Thymus (tissue), 11 donors: ENCODE data around the gene NR6A1. TPM values are rescaled to one million over a fixed set of nuclear protein-coding genes. Genes with fewer than 3 reads are reported as not detected.
A peak's percentile ranks its signal among the peaks of the same experiment; 100 is the strongest.

Experiments
- DNase-seq, 9 donors: peaks; one replicate each; pipeline ENCODE4 v3.0.0-alpha.2; 2013; ENCODE audit warnings: low spot score in 9 of 9, low read depth in 6 of 9, missing footprints in 1 of 9
- H3K27ac ChIP-seq, 2 donors: one replicate each; pipeline ENCODE4 v1.5.1; 2013; ENCODE audit warnings: control low read depth in 1 of 2, low read depth in 1 of 2, low read length in 1 of 2, mild to moderate bottlenecking in 1 of 2, moderate library complexity in 1 of 2
- H3K27me3 ChIP-seq, 2 donors: one replicate each; pipeline ENCODE4 v1.5.1; 2013; ENCODE audit warnings: low read length in 1 of 2; ENCODE audit not compliant: control insufficient read depth in 2 of 2, insufficient read depth in 1 of 2
- H3K36me3 ChIP-seq, 2 donors: one replicate each; pipeline ENCODE4 v1.5.1; 2013; ENCODE audit warnings: low read length in 1 of 2, mild to moderate bottlenecking in 1 of 2, moderate library complexity in 1 of 2; ENCODE audit not compliant: control insufficient read depth in 2 of 2, insufficient read depth in 2 of 2
- H3K4me1 ChIP-seq, 2 donors: one replicate each; pipeline ENCODE4 v1.5.1; 2013; ENCODE audit warnings: low read length in 2 of 2; ENCODE audit not compliant: control insufficient read depth in 2 of 2, insufficient read depth in 2 of 2
- H3K4me3 ChIP-seq, 2 donors: one replicate each; pipeline ENCODE4 v1.5.1; 2013; ENCODE audit warnings: low read length in 2 of 2, control low read depth in 1 of 2, mild to moderate bottlenecking in 1 of 2
- H3K9me3 ChIP-seq, 2 donors: one replicate each; pipeline ENCODE4 v1.5.1; 2013; ENCODE audit warnings: low read length in 1 of 2, mild to moderate bottlenecking in 1 of 2; ENCODE audit not compliant: control insufficient read depth in 2 of 2, insufficient read depth in 1 of 2
- WGBS: extraction: QIAGEN DNeasy Blood & Tissue Kit; methylation state at CpG from one replicate; pipeline ENCODE4 v1.1.7; 2013; 5-methylcytosine and 5-hydroxymethylcytosine counted together
- polyA plus RNA-seq: library from polyadenylated mRNA; stranded (reverse); fragments of 200-250 nt; gene quantifications from one replicate; pipeline ENCODE4 v1.2.3, GENCODE V29; 2013
- total RNA-seq: library from RNA; stranded (reverse); fragments of 120-200 nt; gene quantifications from one replicate; pipeline ENCODE4 v1.2.4, GENCODE V29; 2013
- donor health status: healthy.

The NR6A1 gene
- total and polyA plus RNA-seq, 2 donors: 0.47 to 0.52 TPM

DNA sequence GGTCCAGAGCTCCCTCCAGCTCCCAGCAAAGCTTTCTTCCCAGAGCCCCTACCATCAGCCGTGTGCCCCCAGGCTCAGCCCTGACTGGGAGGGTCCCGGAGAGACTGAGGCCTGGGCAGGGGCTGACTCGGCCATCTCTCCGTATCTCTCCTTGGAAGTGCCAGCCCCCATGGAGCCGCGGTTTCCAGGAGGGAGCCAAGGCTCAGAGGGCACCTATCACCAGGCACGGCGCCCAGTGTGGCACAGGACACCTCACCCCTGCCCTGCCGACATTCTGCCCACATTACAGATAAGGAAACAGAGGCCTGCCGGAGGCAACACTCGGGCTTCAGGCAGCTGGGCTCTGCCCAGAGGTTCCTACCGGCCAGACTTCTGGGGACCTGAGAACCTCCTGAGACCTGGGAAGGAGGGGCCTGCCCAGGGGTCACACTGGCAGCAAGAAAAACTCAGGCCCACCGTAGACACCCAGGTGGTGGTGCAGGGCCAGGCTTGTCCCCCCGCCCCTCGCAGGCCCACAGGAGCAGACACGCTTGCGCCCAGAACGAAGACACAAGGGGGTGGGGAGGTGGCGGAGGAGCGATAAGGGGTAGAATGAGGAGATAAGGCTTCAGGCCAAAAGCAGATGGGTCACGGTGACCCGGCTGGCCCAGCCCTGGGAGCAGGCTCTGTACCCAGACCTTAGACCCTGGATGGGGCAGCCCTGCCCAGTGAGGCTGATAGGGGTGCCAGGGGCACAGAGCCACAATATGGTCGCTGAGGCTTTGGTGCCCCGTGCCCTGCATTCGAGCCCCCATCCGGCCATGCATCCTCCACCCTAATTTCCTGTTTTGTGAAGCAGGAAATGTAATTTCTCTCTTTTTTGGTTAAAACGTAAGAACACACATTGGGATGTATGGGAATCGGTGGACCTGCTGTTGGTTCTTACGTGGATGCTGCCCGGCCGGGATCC is 275.7 kb downstream of the NR6A1 start:
- Histone ChIP-seq H3K27me3 (peaks cover 0 to 7% of the 10 kb centered on the region in 2 donors), H3K27ac (peak overlapping the region in 1 of 2 donors; percentile 28), H3K4me1 (peaks cover 17 to 41% of the 10 kb centered on the region in 2 donors), H3K4me3 (no peak overlapping the region), H3K36me3 (no peaks in the 10 kb centered on the region), H3K9me3 (peaks cover 0 to 1% of the 10 kb centered on the region in 2 donors)
- peak in 3 of 9 donors; percentile 11 to 26 (median 16) for DNase-seq
- 58% methylated on average over 31 of the region's 31 CpGs for WGBS

DNA sequence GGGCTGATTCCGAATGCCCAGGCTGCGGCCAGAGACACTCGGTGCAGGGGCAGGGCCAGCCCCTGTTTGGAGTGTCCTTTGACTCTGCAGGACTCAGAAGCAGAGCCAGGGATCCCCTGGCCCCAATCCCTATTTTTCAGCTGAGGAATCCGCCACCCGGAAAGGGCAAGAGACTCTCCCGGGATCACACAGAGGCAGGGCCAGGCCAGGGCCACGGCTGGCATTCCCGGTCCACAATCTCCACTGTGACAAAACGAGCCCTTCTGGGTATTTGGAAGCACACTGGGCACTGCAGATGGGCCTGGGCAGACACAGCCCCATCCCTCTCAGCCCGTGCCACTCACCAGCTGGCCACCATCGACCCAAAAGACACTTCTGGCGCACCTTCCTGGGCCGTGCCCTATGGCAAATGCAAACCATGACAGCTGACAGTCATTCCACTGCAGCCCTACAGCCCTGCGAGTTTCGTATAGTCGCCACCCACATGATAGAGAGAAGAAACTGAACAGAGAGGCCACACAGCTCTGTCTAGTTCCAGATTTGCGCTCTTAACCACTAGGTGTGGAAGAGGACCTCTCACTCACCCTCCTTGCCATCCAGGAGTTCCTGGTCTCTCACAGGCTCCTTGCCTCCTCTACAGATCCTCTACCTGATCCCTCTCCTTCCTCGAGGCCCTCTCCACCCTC is 277.2 kb downstream of the NR6A1 start:
- Histone ChIP-seq H3K27me3 (peaks cover 0 to 10% of the 10 kb centered on the region in 2 donors), H3K27ac (no peak overlapping the region), H3K4me3 (no peak overlapping the region), H3K9me3 (peaks cover 0 to 1% of the 10 kb centered on the region in 2 donors), H3K36me3 (no peaks in the 10 kb centered on the region), H3K4me1 (peaks cover 17 to 41% of the 10 kb centered on the region in 2 donors)
- 86% methylated on average over 18 of the region's 18 CpGs for WGBS
- DNase-seq: no peak

DNA sequence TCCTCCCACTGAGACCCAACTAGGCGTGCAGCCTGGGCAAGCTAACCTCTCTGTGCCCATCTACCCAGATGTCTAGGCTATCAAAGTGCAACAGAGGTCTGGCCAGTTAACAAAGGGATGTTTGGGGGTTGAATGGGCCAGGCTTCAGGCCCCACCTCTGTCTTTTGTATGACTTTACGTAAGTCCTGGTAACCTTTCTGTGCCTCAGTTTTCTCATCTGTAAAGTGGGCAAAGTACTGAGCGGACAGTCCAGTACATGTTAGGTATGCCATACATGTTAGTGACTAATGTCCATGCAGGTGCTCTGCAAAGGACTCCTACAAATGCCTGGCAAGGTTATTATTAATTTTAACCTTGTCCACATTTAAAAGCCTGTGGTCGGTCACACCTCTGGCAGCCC is 277.9 kb downstream of the NR6A1 start:
- peaks cover 0 to 13% of the 10 kb centered on the region in 2 donors for H3K27me3 ChIP-seq
- H3K4me3 ChIP-seq: no peak overlapping the region
- H3K36me3 ChIP-seq: no peaks in the 10 kb centered on the region
- peaks cover 17 to 41% of the 10 kb centered on the region in 2 donors for H3K4me1 ChIP-seq
- H3K27ac ChIP-seq: no peak overlapping the region
- WGBS: 96% methylated on average over 4 of the region's 4 CpGs
- H3K9me3 ChIP-seq: peaks cover 0 to 1% of the 10 kb centered on the region in 2 donors
- DNase-seq: no peak

DNA sequence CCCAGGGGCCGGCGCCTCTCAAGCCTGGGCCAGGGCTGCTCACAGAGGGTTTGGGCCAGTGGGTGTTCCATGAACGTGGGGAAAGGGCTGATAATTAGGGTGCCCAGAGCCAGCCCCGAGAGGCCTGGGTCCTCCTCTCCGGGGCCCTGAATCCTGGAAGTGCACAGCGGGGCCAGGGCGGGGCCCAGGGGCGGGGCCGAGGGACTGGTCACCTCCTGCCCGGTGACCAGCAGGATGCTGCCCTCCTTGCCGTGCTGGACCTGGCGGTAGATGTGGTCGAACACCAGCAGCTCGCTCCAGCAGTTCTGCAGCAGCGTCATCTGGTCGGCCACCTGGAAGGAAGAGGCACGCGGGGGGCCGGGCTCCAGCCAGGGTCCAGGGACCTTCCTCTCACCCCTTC is 278.3 kb downstream of the NR6A1 start:
- Histone ChIP-seq H3K36me3 (no peaks in the 10 kb centered on the region), H3K4me3 (no peak overlapping the region), H3K9me3 (peaks cover 0 to 1% of the 10 kb centered on the region in 2 donors), H3K27ac (no peak overlapping the region), H3K27me3 (peaks cover 0 to 17% of the 10 kb centered on the region in 2 donors), H3K4me1 (peaks cover 17 to 41% of the 10 kb centered on the region in 2 donors)
- DNase-seq: no peak
- WGBS: 96% methylated on average over 19 of the region's 19 CpGs

DNA sequence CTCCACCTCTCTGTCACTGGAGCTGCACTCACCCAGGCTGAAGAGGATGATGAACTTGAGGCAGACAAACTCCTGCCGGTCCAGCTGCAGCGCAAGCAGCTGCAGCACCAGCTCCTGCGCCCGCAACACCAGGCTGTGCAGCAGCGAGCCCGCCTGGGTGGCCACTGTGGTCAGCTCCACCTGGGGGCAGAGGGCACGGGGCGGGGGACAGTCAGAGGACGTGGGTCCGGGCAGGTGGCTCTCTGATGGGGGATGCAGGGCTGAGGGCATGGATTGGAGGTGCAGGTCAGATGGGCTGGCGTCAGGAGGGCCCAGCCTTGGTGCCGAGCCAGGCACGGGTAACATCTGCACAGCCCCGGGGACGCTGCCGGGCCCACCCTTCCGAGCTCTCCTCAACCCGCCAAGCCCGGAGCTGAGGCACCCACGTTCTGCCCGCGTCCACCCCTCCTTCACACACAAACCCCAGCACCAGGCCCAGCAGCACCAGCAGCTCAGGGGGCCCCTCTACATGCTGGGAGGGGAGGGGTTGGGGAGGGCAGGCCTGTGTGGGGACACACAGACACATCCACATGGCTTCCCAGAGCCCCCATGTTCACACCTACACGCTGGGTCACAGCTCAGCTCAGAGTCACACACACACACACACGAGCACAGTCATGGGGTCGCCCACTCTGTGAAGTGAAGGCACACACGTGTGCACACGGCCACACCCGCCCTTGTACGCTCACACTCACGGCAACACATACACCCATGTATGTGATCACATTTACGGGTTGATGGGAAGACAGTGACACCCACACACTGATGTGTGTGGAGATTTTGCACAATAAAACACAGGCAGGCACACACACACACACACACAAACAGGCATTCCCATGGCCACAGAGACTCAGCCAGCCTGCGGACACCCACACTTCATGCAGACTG is 279.8 kb downstream of the NR6A1 start:
- Histone ChIP-seq H3K9me3 (peaks cover 0 to 1% of the 10 kb centered on the region in 2 donors), H3K4me3 (no peak overlapping the region), H3K27me3 (peaks cover 0 to 32% of the 10 kb centered on the region in 2 donors), H3K4me1 (peaks cover 11 to 30% of the 10 kb centered on the region in 2 donors), H3K36me3 (no peaks in the 10 kb centered on the region), H3K27ac (no peak overlapping the region)
- no peak for DNase-seq
- WGBS: 96% methylated on average over 32 of the region's 32 CpGs

DNA sequence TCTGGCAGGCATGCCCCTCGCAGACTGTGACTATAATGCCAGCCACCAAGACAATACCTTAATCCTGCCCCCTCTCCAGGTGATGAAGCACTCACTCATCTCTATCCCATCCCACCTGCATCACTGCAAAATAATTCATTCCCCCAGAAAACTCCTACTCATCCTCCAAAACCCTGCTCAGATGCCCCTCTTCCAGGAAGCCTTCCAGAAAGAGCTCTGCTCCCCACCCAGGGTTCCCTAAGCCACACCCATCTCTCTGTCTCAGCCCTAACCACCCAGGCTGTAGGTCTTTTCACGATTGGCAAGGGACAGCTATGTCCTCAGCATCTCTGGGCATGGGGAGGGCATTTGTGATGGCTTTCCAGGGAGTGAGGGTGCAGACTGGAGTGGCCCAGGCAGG is 281.1 kb downstream of the NR6A1 start:
- Histone ChIP-seq H3K4me3 (no peak overlapping the region), H3K36me3 (no peaks in the 10 kb centered on the region), H3K4me1 (peaks cover 0 to 17% of the 10 kb centered on the region in 2 donors), H3K27me3 (peaks cover 0 to 45% of the 10 kb centered on the region in 2 donors), H3K27ac (no peak overlapping the region), H3K9me3 (peaks cover 0 to 1% of the 10 kb centered on the region in 2 donors)
- no peak for DNase-seq
- 96% methylated on average over 2 of the region's 2 CpGs for WGBS

DNA sequence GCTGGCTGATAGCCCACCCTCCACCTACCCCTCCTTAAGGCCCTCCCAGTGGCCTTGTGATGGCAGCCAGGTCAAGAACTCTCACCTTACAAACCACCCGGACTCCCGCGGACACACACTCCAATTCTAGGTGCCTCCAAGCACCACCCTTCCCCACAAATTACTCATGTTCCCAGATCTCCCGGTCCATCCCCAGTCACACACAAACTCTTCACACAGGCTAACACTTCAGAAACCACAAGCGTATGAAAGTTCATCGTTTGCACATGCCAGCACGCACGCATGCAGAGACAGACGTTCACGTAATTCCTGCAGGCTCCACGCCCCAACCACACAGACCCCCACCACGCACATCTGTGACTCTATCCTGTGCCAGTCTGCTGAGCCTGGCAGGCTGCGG is 281.9 kb downstream of the NR6A1 start:
- Histone ChIP-seq H3K27me3 (peaks cover 0 to 46% of the 10 kb centered on the region in 2 donors), H3K36me3 (no peaks in the 10 kb centered on the region), H3K27ac (no peak overlapping the region), H3K9me3 (peaks cover 0 to 1% of the 10 kb centered on the region in 2 donors), H3K4me3 (no peak overlapping the region), H3K4me1 (peaks cover 0 to 9% of the 10 kb centered on the region in 2 donors)
- no peak for DNase-seq
- WGBS: 74% methylated on average over 13 of the region's 13 CpGs

DNA sequence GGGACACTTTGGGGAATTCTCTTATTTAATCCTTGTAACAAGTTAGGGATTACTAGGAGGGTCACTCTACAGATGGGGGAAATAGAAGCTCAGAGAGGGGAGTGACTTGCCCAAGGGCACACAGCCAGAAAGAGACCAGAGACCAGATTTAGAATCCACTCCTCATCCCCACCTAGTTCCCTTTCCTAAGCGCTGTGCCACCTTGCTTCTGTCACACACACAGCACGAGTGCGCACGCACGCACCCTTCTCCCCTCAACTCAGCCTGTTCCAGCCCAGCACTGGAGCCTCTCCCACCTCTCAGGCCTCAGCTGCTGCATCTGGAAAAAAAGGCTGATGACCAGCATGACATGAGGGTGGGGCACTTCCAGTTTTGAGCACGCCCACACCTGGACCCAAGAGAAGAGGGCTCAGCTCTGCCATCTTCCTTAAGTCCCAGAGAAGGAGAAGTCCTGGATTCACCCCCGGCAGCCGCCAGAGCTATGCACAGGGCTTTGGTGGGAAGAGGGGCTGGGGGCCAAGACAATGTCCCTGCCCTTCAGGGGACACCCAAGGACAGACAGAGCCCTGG is 282.4 kb downstream of the NR6A1 start:
- Histone ChIP-seq H3K27ac (no peak overlapping the region), H3K9me3 (no peaks in the 10 kb centered on the region), H3K27me3 (peaks cover 0 to 46% of the 10 kb centered on the region in 2 donors), H3K4me3 (no peak overlapping the region), H3K36me3 (no peaks in the 10 kb centered on the region), H3K4me1 (peaks cover 0 to 4% of the 10 kb centered on the region in 2 donors)
- WGBS: 98% methylated on average over 8 of the region's 8 CpGs
- no peak for DNase-seq
